SK-N-SH (cell line): ENCODE measurements around the gene CASZ1.

Experiments
- EZH2phosphoT487 ChIP-seq: fragments of 200-600 bp; sonication (generic); IDR thresholded peaks from 2 replicates; pipeline ENCODE4 v1.6.1; 2017; ENCODE audit warnings: low read depth, mixed run types, mild to moderate bottlenecking, antibody characterized with exemption, moderate library complexity, borderline replicate concordance
- FOXM1 ChIP-seq: IDR thresholded peaks from 2 replicates; pipeline ENCODE4 v1.4.0; 2012; ENCODE audit warnings: low read depth, mild to moderate bottlenecking
- NRF1 ChIP-seq: IDR thresholded peaks from 2 replicates; pipeline ENCODE4 v1.6.1; 2012; ENCODE audit warnings: low read depth, mild to moderate bottlenecking, low read length
- POLR2AphosphoS5 ChIP-seq: IDR thresholded peaks from 2 replicates; pipeline ENCODE4 v1.6.1; 2012; ENCODE audit warnings: low read depth, low read length
- RAD21 ChIP-seq: IDR thresholded peaks from 2 replicates; pipeline ENCODE4 v1.6.1; 2012; ENCODE audit warnings: mild to moderate bottlenecking, low read length
- RCOR1 ChIP-seq: fragments of 150-350 bp; IDR thresholded peaks from 2 replicates; pipeline ENCODE4 v1.6.1; 2017; ENCODE audit warnings: antibody characterized with exemption, low read length
- SIN3A ChIP-seq: IDR thresholded peaks from 2 replicates; pipeline ENCODE4 v1.6.1; 2012; ENCODE audit warnings: low read depth, mild to moderate bottlenecking, low read length, moderate library complexity, borderline replicate concordance
- TCF12 ChIP-seq: IDR thresholded peaks from 2 replicates; pipeline ENCODE4 v1.4.0; 2012
- TEAD4 ChIP-seq: IDR thresholded peaks from 2 replicates; pipeline ENCODE4 v1.4.0; 2012; ENCODE audit warnings: mild to moderate bottlenecking, borderline replicate concordance; ENCODE audit not compliant: insufficient read depth
- TF ChIP-seq, protein P1 (sequence below): fragments of 200-600 bp; sonication (generic); IDR thresholded peaks from 2 replicates; pipeline ENCODE4 v1.6.1; 2017; ENCODE audit warnings: antibody characterized with exemption, mild to moderate bottlenecking, moderate library complexity
- TF ChIP-seq, protein P2 (sequence below): IDR thresholded peaks from 2 replicates; pipeline ENCODE4 v1.4.0; 2012; ENCODE audit warnings: low read depth

GRCh38 chr1:10610901-10611600 is 185.4 kb downstream of the CASZ1 start:
- TF ChIP-seq, protein P1, sequence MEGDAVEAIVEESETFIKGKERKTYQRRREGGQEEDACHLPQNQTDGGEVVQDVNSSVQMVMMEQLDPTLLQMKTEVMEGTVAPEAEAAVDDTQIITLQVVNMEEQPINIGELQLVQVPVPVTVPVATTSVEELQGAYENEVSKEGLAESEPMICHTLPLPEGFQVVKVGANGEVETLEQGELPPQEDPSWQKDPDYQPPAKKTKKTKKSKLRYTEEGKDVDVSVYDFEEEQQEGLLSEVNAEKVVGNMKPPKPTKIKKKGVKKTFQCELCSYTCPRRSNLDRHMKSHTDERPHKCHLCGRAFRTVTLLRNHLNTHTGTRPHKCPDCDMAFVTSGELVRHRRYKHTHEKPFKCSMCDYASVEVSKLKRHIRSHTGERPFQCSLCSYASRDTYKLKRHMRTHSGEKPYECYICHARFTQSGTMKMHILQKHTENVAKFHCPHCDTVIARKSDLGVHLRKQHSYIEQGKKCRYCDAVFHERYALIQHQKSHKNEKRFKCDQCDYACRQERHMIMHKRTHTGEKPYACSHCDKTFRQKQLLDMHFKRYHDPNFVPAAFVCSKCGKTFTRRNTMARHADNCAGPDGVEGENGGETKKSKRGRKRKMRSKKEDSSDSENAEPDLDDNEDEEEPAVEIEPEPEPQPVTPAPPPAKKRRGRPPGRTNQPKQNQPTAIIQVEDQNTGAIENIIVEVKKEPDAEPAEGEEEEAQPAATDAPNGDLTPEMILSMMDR, result no peak
- TF ChIP-seq POLR2AphosphoS5, result no peak
- TF ChIP-seq TCF12, result no peak
- TF ChIP-seq FOXM1, result no peak
- TF ChIP-seq TEAD4, result no peak
- no peak for TF ChIP-seq RAD21
- TF ChIP-seq NRF1, result no peak
- TF ChIP-seq EZH2phosphoT487, result no peak
- TF ChIP-seq, protein P2, sequence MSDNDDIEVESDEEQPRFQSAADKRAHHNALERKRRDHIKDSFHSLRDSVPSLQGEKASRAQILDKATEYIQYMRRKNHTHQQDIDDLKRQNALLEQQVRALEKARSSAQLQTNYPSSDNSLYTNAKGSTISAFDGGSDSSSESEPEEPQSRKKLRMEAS, result no peak
- no peak for TF ChIP-seq SIN3A
- TF ChIP-seq RCOR1, result no peak
